IPS DF 4.7 (cell line): ENCODE measurements around the gene DGAT2.

ENCODE experiments used
- DNase-seq: peaks from one replicate; pipeline ENCODE4 v3.0.0-alpha.2; 2013; ENCODE audit warnings: low spot score; ENCODE audit errors: extremely low read depth

Gene DGAT2

GRCh38 chr11:75800728-75801361 lies 32.3 kb downstream of the DGAT2 start:
- DNase-seq, result no peak

GRCh38 chr11:75801362-75802020 lies 32.9 kb downstream of the DGAT2 start:
- DNase-seq, result no peak

GRCh38 chr11:75802021-75802912 lies 33.7 kb downstream of the DGAT2 start:
- DNase-seq, result no peak

- DNase-seq, result no peak
Observed at GRCh38 chr11:75802913-75803820, 34.6 kb downstream of the DGAT2 start.

- no peak for DNase-seq
Observed at GRCh38 chr11:75809111-75809510, 40.5 kb downstream of the DGAT2 start.

- no peak for DNase-seq
Observed at GRCh38 chr11:75809991-75810390, 41.4 kb downstream of the DGAT2 start.

- no peak for DNase-seq
Observed at GRCh38 chr11:75810637-75811390, 42.2 kb downstream of the DGAT2 start.

GRCh38 chr11:75811485-75811884 lies 42.9 kb downstream of the DGAT2 start:
- DNase-seq, result no peak

- DNase-seq, result no peak
Observed at GRCh38 chr11:75812542-75813040, 44.0 kb downstream of the DGAT2 start.

GRCh38 chr11:75813124-75813523 lies 44.5 kb downstream of the DGAT2 start:
- DNase-seq, result no peak

- no peak for DNase-seq
Observed at GRCh38 chr11:75813622-75814039, 45.1 kb downstream of the DGAT2 start.

- no peak for DNase-seq
Observed at GRCh38 chr11:75814363-75814676, 45.7 kb downstream of the DGAT2 start.

GRCh38 chr11:75814677-75815344 lies 46.2 kb downstream of the DGAT2 start, which contains the start of gene UVRAG:
UVRAG (plus strand) TSS chr11:75815210; CDS start chr11:75815408, 198 bp downstream.
- peak; percentile 86 for DNase-seq

- no peak for DNase-seq
Observed at GRCh38 chr11:75815345-75816168, 47.0 kb downstream of the DGAT2 start.

- no peak for DNase-seq
Observed at GRCh38 chr11:75816561-75817239, 48.1 kb downstream of the DGAT2 start.

- no peak for DNase-seq
Observed at GRCh38 chr11:75820645-75821044, 52.1 kb downstream of the DGAT2 start.

- DNase-seq, result no peak
Observed at GRCh38 chr11:75821202-75821601, 52.6 kb downstream of the DGAT2 start.

- DNase-seq, result no peak
Observed at GRCh38 chr11:75822541-75822940, 54.0 kb downstream of the DGAT2 start.
